Spinal cord (tissue), 10 donors: ENCODE results near the gene ABI1. TPM values are rescaled to one million over a fixed set of nuclear protein-coding genes. Genes with fewer than 3 reads are reported as not detected.

ENCODE experiments used
- DNase-seq, 6 donors: peaks; one replicate each; pipeline versions ENCODE4 v3.0.0 to v3.0.0-alpha.2; 2013 to 2015; ENCODE audit warnings: low spot score in 6 of 6, low read depth in 4 of 6
- H3K27ac ChIP-seq: one replicate; pipeline ENCODE4 v1.5.1; 2013; ENCODE audit warnings: low read depth, low read length, control low read depth
- H3K27me3 ChIP-seq: one replicate; pipeline ENCODE4 v1.6.1; 2013; ENCODE audit warnings: low read length; ENCODE audit not compliant: control insufficient read depth, insufficient read depth
- H3K36me3 ChIP-seq: one replicate; pipeline ENCODE4 v1.6.1; 2013; ENCODE audit warnings: low read length; ENCODE audit not compliant: control insufficient read depth, insufficient read depth
- H3K4me1 ChIP-seq: one replicate; pipeline ENCODE4 v1.6.1; 2013; ENCODE audit warnings: low read length; ENCODE audit not compliant: control insufficient read depth, insufficient read depth
- H3K4me3 ChIP-seq: one replicate; pipeline ENCODE4 v1.5.1; 2013; ENCODE audit warnings: low read depth, low read length, control low read depth
- H3K9me3 ChIP-seq: one replicate; pipeline ENCODE4 v1.6.1; 2013; ENCODE audit warnings: low read length; ENCODE audit not compliant: control insufficient read depth, insufficient read depth
- WGBS: methylation state at CpG from one replicate; pipeline ENCODE4 v1.1.5; 2013; ENCODE audit warnings: missing lambda C conversion rate; ENCODE audit not compliant: insufficient coverage; 5-methylcytosine and 5-hydroxymethylcytosine counted together
- polyA plus RNA-seq, 2 donors: library from polyadenylated mRNA; unstranded; fragments of 120-200 nt; gene quantifications; one replicate each; pipeline ENCODE4 v1.2.1, GENCODE V29; 2013; ENCODE audit not compliant: insufficient read length in 2 of 2
- total RNA-seq, 2 donors: library from RNA; depleted of rRNA in 1 of 2; stranded (reverse); fragments of 120-200 nt in 1 of 2; fragments of >200 nt in 1 of 2; gene quantifications; one replicate each; pipeline versions ENCODE4 v1.2.3 to v1.2.4, GENCODE V29; 2013 to 2014
- donor health status: healthy.

The ABI1 gene
- total and polyA plus RNA-seq, 4 donors = 60.3 to 87.0 (median 76.2) TPM

DNA sequence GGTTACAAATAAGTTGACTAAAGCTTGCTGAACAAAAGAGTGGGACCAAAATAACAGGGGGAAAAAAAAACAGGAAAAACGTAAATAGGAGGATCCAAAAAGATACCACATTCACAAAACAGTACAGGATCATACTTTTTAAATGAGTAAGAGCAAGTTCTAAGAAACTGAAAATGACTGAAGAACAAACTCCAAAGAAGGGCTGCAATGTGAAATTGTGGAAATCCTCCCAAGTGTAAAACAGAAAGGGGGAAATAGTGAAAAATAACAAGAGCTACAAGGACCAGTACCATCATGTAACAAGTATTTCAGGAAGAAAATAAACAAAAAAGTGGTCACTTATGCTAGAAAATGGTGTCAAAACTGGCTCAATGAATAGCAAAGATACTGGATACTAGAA, 116.9 kb downstream of the ABI1 start:
- Histone ChIP-seq H3K9me3 (no peaks in the 10 kb centered on the region), H3K27ac (no peak overlapping the region), H3K4me1 (no peaks in the 10 kb centered on the region), H3K36me3 (peaks cover 29% of the 10 kb centered on the region), H3K4me3 (no peak overlapping the region), H3K27me3 (no peaks in the 10 kb centered on the region)
- no CpG with 5 or more reads among the region's 1 CpG for WGBS
- DNase-seq = no peak

DNA sequence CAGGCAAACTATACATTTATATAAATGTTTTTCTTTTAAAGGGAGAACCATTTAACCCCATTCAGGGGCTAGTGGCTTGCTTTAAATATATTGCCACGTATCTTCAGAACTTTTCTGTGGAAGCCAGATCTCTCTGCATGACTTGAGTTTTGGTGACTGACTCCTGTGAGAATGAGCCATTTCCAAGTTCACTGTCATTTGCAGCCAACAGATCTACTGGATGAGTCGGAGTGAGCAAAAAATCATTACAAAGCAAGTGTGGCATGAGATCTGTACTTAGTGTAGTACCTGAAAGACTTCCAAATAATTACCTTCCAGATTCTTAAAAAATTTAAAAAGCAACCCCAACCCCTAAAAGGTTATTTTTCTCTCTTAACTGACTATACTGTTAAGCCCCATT, 117.7 kb downstream of the ABI1 start:
- Histone ChIP-seq H3K27ac (no peak overlapping the region), H3K4me3 (no peak overlapping the region), H3K9me3 (no peaks in the 10 kb centered on the region), H3K36me3 (peaks cover 29% of the 10 kb centered on the region), H3K4me1 (no peaks in the 10 kb centered on the region), H3K27me3 (no peaks in the 10 kb centered on the region)
- WGBS = no CpG with 5 or more reads among the region's 2 CpGs
- no peak for DNase-seq

DNA sequence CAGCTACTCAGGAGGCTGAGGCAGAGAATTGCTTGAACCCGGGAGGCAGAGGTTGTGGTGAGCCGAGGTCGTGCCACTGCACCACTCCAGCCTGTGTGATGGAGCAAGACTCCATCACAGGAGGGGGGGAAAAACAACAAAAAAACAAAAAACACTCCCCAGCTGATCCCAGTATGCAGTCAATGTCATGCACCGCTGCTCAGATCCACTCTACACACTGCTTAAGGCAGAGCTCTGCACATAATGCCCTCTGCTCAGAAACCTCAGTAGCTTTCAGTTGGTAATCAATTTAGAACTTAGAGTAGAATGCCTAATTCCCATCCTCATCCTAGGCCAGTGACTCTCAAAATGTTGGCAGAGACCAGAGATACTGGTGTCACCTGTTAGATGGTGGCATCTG, 119.4 kb downstream of the ABI1 start:
- no peaks in the 10 kb centered on the region for H3K27me3 ChIP-seq
- no peak overlapping the region for H3K27ac ChIP-seq
- no peak overlapping the region for H3K4me3 ChIP-seq
- H3K36me3 ChIP-seq = peaks cover 34% of the 10 kb centered on the region
- peaks cover 3% of the 10 kb centered on the region for H3K4me1 ChIP-seq
- WGBS = 100% methylated on average over 1 of the region's 4 CpGs
- DNase-seq = no peak
- no peaks in the 10 kb centered on the region for H3K9me3 ChIP-seq

DNA sequence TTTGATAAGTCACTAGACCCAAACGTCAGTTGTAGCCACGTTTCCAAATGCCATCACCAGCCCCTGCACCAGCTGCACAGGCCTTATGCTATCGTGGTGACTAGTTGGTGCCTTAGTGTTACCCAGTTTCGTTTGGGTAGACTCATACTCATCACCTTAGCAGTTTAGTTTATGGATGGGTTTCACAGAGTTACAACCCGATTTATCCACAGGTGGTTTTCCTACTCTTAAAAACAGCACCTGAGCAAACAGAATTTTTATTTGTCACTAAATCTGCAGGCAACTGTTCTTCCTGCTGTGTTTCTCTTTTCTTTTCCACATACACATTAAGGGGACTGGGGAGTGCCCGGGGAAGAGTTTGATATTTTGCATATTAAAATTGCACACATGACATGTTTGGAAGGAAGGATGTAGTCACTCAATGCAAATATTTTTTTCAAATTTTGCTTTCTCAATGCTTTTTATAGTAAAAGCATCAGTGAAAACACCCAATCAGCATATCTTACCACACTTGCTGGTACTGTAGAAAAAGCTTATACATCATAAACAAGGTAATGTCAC, 121.6 kb downstream of the ABI1 start:
- WGBS = no CpG with 5 or more reads among the region's 6 CpGs

DNA sequence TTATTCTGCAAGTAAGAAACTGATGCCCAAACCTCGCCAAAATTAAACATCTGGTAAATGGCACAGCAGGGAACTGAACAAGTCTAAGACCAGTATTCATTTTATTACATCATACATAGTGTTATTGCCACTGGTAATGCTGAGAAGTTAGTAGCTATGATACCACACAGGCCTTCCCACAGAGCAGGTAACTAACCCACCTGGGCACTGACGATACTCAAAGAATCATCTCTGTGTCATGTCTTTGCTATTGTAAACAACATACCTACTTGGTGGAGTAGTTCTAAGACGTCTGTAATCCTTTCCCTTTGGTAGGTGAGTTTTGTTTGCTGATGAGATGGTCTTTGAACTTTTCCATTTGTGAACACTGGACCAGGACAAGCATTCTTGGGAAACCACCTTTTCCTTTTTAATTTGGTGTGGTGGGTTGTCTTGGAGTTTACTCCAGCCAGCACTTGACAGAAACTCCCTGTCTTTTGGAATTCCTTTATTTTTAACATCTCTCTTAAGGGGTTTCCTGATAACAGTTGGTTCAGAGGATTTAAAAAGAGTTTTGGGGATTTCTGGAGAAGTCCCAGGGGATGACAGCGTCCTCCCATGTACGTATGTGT, 122.4 kb downstream of the ABI1 start:
- Histone ChIP-seq H3K27ac (no peak overlapping the region), H3K36me3 (peaks cover 27% of the 10 kb centered on the region)
- no CpG with 5 or more reads among the region's 5 CpGs for WGBS

More for the DNA sequence above, 121.6 kb downstream of the ABI1 start:
- H3K4me3 ChIP-seq = no peak overlapping the region
- H3K4me1 ChIP-seq = peaks cover 13% of the 10 kb centered on the region
- no peaks in the 10 kb centered on the region for H3K27me3 ChIP-seq
- H3K36me3 ChIP-seq = peaks cover 23% of the 10 kb centered on the region
- no peaks in the 10 kb centered on the region for H3K9me3 ChIP-seq
- no peak for DNase-seq
- no peak overlapping the region for H3K27ac ChIP-seq

DNA sequence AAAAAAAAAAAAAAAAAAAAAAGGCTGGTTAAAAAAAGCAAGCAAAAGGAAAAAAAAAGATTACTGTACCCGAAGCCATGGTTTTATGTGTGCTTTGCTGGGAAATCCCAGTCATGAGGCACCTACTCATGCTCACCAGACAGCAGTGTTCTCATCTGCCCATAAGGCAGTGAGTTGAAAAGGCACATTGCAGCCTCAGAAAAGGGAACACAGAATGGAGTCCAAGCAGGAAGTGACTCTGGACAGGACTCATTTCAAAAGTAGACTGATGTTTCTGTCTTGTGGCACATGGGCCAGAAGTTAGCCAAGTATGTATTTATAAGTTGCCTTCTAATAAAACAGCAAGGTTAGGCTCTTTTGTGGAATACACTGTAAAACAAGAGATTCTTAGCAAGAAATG, 123.0 kb downstream of the ABI1 start:
- H3K27me3 ChIP-seq = no peaks in the 10 kb centered on the region
- H3K36me3 ChIP-seq = peaks cover 26% of the 10 kb centered on the region
- H3K4me1 ChIP-seq = peaks cover 25% of the 10 kb centered on the region
- WGBS = 50% methylated on average over 1 of the region's 1 CpG
- H3K27ac ChIP-seq = no peak overlapping the region
- no peak overlapping the region for H3K4me3 ChIP-seq
- peak in 1 of 6 donors; percentile 21 for DNase-seq
- H3K9me3 ChIP-seq = no peaks in the 10 kb centered on the region

More for the DNA sequence above, 122.4 kb downstream of the ABI1 start:
- peak in 1 of 6 donors; percentile 32 for DNase-seq
- no peaks in the 10 kb centered on the region for H3K9me3 ChIP-seq
- H3K4me3 ChIP-seq = no peak overlapping the region
- H3K27me3 ChIP-seq = no peaks in the 10 kb centered on the region
- H3K4me1 ChIP-seq = peaks cover 21% of the 10 kb centered on the region

DNA sequence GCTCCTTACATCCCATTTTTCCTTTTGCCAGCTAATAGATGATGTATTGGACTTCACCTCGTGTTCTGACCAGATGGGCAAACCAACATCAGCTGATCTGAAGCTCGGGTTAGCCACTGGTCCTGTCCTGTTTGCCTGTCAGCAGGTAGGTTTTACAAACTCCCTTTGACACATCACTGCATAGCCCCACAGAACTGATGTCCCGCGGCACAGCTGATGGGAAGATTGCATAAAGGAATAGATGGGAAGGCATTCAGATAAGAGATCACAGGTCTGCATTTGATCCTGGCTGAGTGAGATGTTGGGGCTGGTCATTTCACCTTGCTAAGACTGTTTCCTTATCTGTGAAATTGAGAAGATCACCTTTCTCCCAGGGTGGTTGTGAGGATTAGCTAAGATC, 125.3 kb downstream of the ABI1 start:
- Histone ChIP-seq H3K4me1 (peaks cover 29% of the 10 kb centered on the region), H3K9me3 (no peaks in the 10 kb centered on the region), H3K27me3 (no peaks in the 10 kb centered on the region), H3K36me3 (peaks cover 26% of the 10 kb centered on the region), H3K27ac (peak overlapping the region; percentile 72), H3K4me3 (no peak overlapping the region)
- WGBS = 50% methylated on average over 2 of the region's 4 CpGs
- no peak for DNase-seq

DNA sequence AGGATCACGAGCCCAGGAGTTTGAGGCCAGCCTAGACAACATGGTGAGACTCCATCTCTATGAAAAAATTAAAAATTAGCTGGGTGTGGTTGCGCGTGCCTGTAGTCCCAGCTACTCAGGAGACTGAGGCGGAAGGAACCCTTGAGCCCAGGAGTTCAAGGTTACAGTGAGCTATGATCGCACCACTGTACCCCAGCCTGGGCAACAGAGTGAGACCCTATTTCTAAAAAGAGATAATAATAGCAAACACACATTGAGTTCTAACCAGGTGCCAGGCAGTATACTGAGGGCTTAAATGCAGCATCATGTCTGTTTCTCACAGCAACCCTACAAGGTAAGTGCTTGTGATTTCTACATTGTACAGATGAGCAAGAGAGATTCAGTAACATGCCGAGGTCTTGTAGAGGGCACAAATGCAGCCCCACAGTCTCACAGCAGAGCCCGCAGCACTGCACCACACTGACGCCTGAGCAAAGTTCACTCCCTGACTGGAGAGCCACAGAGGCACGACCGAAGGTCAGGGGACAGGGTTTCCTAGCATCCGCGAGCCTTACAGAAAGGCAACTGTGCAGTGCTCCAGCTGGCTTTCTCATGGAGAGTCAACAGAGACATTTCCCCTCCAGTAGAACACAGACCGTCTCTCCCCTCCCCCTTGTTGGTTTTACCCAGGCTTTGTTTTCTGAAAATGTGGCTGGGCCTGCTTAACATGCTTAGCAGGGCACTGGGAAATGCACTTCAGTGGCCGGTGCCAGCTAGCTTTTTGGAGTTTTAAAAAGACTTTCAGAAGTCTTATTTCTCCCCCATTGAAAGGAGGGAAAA, 126.8 kb downstream of the ABI1 start:
- Histone ChIP-seq H3K9me3 (no peaks in the 10 kb centered on the region), H3K4me1 (peaks cover 29% of the 10 kb centered on the region), H3K27ac (peak overlapping the region; percentile 72), H3K4me3 (peak overlapping the region; percentile 4), H3K27me3 (no peaks in the 10 kb centered on the region), H3K36me3 (peaks cover 23% of the 10 kb centered on the region)
- WGBS = 11% methylated on average over 8 of the region's 14 CpGs
- DNase-seq = peak; percentile 47 to 90 (median 76)

DNA sequence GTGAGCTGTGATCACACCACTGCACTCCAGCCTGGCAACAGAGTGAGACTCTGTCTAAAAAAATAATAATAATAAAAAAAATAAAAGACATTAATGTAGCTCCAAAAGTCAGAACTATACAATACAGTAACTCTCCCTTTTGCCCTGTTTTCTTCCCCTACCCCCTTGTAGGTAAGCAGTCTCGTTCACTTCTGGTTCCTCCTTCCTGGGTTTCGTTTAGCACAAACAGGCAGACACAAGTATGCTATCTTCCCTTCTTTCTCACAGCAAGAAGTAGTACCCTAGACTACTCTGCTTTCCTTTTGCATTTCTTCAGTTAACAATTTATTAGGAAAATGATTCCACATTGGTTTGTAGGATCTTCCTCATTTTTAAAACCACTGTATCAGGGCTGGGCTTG, 130.2 kb downstream of the ABI1 start:
- peaks cover 24% of the 10 kb centered on the region for H3K36me3 ChIP-seq
- DNase-seq = no peak

More for the DNA sequence above, 130.2 kb downstream of the ABI1 start:
- no peak overlapping the region for H3K4me3 ChIP-seq
- H3K27me3 ChIP-seq = no peaks in the 10 kb centered on the region
- no peak overlapping the region for H3K27ac ChIP-seq
- peaks cover 26% of the 10 kb centered on the region for H3K4me1 ChIP-seq
- H3K9me3 ChIP-seq = no peaks in the 10 kb centered on the region
- 100% methylated on average over 2 of the region's 2 CpGs for WGBS
